Spinal cord (tissue), 10 donors: ENCODE measurements around the gene MIF. TPM values are rescaled to one million over a fixed set of nuclear protein-coding genes. Genes with fewer than 3 reads are reported as not detected.
A peak's percentile ranks its signal among the peaks of the same experiment; 100 is the strongest.
"Not testable (repeated sequence)": the region's sequence is repeated elsewhere in the genome, so short reads cannot be mapped to it uniquely, and the experiment has no call there.

ENCODE experiments used
- DNase-seq, 6 donors: peaks; one replicate each; pipeline versions ENCODE4 v3.0.0 to v3.0.0-alpha.2; 2013 to 2015; ENCODE audit warnings: low spot score in 6 of 6, low read depth in 4 of 6
- H3K27ac ChIP-seq: one replicate; pipeline ENCODE4 v1.5.1; 2013; ENCODE audit warnings: low read depth, low read length, control low read depth
- H3K27me3 ChIP-seq: one replicate; pipeline ENCODE4 v1.6.1; 2013; ENCODE audit warnings: low read length; ENCODE audit not compliant: control insufficient read depth, insufficient read depth
- H3K36me3 ChIP-seq: one replicate; pipeline ENCODE4 v1.6.1; 2013; ENCODE audit warnings: low read length; ENCODE audit not compliant: control insufficient read depth, insufficient read depth
- H3K4me1 ChIP-seq: one replicate; pipeline ENCODE4 v1.6.1; 2013; ENCODE audit warnings: low read length; ENCODE audit not compliant: control insufficient read depth, insufficient read depth
- H3K4me3 ChIP-seq: one replicate; pipeline ENCODE4 v1.5.1; 2013; ENCODE audit warnings: low read depth, low read length, control low read depth
- H3K9me3 ChIP-seq: one replicate; pipeline ENCODE4 v1.6.1; 2013; ENCODE audit warnings: low read length; ENCODE audit not compliant: control insufficient read depth, insufficient read depth
- WGBS: methylation state at CpG from one replicate; pipeline ENCODE4 v1.1.5; 2013; ENCODE audit warnings: missing lambda C conversion rate; ENCODE audit not compliant: insufficient coverage; 5-methylcytosine and 5-hydroxymethylcytosine counted together
- polyA plus RNA-seq, 2 donors: library from polyadenylated mRNA; unstranded; fragments of 120-200 nt; gene quantifications; one replicate each; pipeline ENCODE4 v1.2.1, GENCODE V29; 2013; ENCODE audit not compliant: insufficient read length in 2 of 2
- total RNA-seq, 2 donors: library from RNA; depleted of rRNA in 1 of 2; stranded (reverse); fragments of 120-200 nt in 1 of 2; fragments of >200 nt in 1 of 2; gene quantifications; one replicate each; pipeline versions ENCODE4 v1.2.3 to v1.2.4, GENCODE V29; 2013 to 2014
- donor health status: healthy.

Gene MIF
- total and polyA plus RNA-seq, 4 donors = 81.1 to 473 (median 441) TPM

DNA sequence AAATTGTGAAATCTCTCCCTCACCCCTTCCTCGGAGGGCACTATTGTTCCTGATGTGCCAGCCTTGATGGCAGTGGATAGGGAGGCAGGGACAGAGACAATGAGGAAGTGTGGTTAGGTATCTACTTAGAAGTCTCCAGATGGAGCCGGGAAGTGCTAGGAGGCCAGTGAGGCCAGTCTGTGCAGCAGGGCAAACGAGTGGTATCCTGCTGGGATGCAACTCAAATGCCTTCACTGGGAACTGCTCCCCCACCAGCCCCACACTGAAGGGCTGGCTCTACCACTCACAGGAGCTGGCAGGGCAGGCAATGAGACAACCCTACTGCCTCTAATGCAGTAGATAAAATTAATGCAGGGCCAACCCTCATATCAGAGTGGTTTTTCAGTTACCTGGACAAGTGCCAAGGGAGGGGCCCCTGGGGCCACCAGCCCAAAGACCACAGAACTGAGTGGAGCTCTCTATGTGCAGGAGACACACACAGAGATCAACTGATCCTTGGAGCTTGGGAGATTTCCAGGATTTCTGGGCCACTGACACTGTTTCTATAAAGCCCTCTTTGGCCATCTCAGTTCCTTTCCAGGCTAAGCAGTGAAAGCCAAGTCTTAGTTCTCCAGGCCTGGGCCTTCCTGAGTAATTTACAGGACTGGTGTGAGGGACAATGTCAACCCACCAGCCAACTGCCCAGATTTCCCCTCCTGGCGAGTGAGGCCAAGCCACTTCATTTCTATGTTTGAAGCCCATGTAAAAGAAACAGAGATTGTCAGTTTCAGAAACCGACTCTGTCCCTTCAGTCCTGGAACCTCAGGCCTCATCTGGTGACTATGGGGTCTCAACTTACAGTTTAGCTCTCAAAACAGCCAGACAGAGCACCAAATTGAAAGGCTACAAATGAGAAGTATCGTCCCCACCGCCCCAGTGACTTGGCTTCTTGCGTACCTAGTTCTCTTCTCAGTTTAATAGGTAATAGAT is 4.1 kb downstream of the MIF start:
- no peak for DNase-seq
- Histone ChIP-seq H3K36me3 (peaks cover 31% of the 10 kb centered on the region), H3K9me3 (no peaks in the 10 kb centered on the region), H3K27me3 (no peaks in the 10 kb centered on the region), H3K27ac (peak overlapping the region; percentile 16), H3K4me1 (peaks cover 31% of the 10 kb centered on the region), H3K4me3 (no peak overlapping the region)
- WGBS = 31% methylated on average over 4 of the region's 8 CpGs

GRCh38 chr22:23899042-23899745 is 5.0 kb downstream of the MIF start:
- peak in 1 of 6 donors; percentile 41 for DNase-seq
- Histone ChIP-seq H3K36me3 (peaks cover 31% of the 10 kb centered on the region), H3K4me3 (no peak overlapping the region), H3K4me1 (peaks cover 25% of the 10 kb centered on the region), H3K9me3 (no peaks in the 10 kb centered on the region), H3K27ac (peak overlapping the region; percentile 16), H3K27me3 (no peaks in the 10 kb centered on the region)
- 68% methylated on average over 5 of the region's 6 CpGs for WGBS

GRCh38 chr22:23900227-23900626 is 6.0 kb downstream of the MIF start:
- Histone ChIP-seq H3K4me1 (peaks cover 32% of the 10 kb centered on the region), H3K36me3 (peaks cover 27% of the 10 kb centered on the region)
- WGBS = 86% methylated on average over 2 of the region's 4 CpGs
- H3K27ac ChIP-seq, H3K27me3 ChIP-seq, DNase-seq, H3K9me3 ChIP-seq, H3K4me3 ChIP-seq: not testable (repeated sequence)

DNA sequence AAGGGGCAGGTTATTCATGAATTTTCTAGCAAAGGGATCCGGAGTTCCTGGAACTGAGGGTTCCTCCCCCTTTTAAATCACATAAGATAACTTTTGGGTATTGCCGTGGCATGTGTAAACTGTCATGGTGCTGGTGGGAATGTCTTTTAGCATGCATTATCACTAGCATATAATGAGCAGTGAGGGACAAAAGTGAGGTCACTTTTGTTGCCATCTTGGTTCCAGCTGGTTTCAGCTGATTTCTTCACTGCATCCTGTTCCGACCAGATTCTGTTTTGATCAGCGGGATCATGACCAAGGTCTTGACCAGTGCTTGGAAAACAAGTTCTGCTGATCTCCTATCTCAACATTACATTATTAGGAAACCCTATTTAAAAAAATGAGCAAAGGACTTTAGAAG is 7.4 kb downstream of the MIF start:
- DNase-seq = no peak
- Histone ChIP-seq H3K4me3 (no peak overlapping the region), H3K9me3 (no peaks in the 10 kb centered on the region), H3K4me1 (peaks cover 22% of the 10 kb centered on the region), H3K27me3 (no peaks in the 10 kb centered on the region), H3K36me3 (peaks cover 14% of the 10 kb centered on the region), H3K27ac (no peak overlapping the region)
- 100% methylated on average over 3 of the region's 4 CpGs for WGBS

DNA sequence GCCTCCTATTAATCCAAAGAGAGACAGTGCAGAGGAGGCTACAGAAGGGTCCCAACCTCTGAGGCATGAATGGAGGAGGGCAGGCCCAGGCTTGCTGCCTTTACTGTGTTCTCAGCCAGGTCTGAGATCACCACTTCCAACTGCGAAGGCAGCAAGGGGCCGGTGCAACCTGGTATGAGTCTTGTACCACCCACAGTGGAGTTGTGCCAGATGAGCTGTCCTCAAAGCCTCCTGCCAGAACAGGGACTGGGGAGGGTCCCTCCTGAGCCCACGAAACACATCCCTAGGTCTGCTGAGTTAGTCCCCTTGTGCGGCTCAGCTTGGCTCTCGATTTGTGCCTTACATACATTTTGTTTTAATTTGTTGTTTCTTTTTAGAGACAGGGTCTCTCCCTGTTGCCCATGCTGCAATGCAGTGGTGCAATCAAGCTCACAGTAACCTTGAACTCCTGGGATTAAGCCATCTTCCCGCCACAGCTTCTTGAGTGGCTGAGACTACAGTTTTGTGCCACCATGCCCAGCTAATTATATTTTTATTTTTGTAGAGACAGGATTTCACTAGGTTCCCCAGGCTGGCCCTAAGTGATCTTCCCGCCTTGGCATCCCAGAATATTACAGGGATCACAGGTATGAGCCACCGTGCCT is 9.3 kb downstream of the MIF start:
- Histone ChIP-seq H3K27me3 (no peaks in the 10 kb centered on the region), H3K4me1 (peaks cover 19% of the 10 kb centered on the region), H3K36me3 (no peaks in the 10 kb centered on the region), H3K4me3 (no peak overlapping the region), H3K9me3 (no peaks in the 10 kb centered on the region), H3K27ac (no peak overlapping the region)
- 84% methylated on average over 5 of the region's 8 CpGs for WGBS
- DNase-seq = no peak

DNA sequence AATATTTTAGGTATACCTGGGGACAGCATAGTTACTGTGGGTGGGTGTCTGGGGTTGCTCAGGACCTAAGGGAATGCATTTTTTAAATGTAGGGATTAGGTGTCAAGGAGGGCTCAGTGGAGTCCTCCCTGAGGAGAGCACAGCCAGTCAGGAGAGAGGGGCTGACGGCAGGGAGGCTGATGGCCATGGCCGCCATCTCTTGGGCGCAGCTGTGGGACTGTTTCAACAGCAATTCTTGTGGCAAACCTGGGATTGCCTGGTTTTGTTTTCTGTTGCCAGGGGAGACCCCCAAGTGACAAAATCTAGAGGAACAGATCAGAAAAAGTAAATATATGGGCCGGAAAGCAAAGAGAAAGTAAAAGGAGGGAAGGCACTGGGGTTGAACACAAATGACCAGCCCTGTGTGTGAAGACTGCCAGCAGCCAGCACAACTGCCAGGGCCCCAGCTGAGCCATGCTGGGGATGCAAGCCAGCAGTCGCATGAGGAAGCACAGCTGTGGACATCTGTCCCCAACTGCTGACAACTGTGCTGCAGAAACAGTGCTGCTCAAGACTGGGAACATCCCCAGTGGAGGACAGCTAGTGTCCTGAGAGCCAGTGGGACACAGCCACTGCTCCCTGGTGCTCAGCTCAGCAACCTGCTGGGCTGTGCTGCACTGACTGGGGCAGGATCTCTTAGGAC is 10.5 kb downstream of the MIF start:
- peak in 2 of 6 donors; percentile 49 to 58 for DNase-seq
- no peak overlapping the region for H3K27ac ChIP-seq
- 43% methylated on average over 5 of the region's 5 CpGs for WGBS
- no peaks in the 10 kb centered on the region for H3K27me3 ChIP-seq
- H3K36me3 ChIP-seq = no peaks in the 10 kb centered on the region
- H3K4me1 ChIP-seq = peaks cover 19% of the 10 kb centered on the region
- no peaks in the 10 kb centered on the region for H3K9me3 ChIP-seq
- H3K4me3 ChIP-seq = no peak overlapping the region

- Histone ChIP-seq H3K36me3 (no peaks in the 10 kb centered on the region), H3K4me1 (peaks cover 19% of the 10 kb centered on the region), H3K4me3 (no peak overlapping the region), H3K9me3 (no peaks in the 10 kb centered on the region), H3K27ac (no peak overlapping the region), H3K27me3 (no peaks in the 10 kb centered on the region)
- 87% methylated on average over 4 of the region's 4 CpGs for WGBS
- no peak for DNase-seq
Observed at GRCh38 chr22:23906641-23907040, 12.5 kb downstream of the MIF start.

- H3K4me3 ChIP-seq, DNase-seq, H3K27ac ChIP-seq, H3K27me3 ChIP-seq, H3K9me3 ChIP-seq, H3K36me3 ChIP-seq: not testable (repeated sequence)
- peaks cover 19% of the 10 kb centered on the region for H3K4me1 ChIP-seq
- WGBS = 80% methylated on average over 2 of the region's 10 CpGs
Observed at GRCh38 chr22:23907423-23907822, 13.2 kb downstream of the MIF start.

DNA sequence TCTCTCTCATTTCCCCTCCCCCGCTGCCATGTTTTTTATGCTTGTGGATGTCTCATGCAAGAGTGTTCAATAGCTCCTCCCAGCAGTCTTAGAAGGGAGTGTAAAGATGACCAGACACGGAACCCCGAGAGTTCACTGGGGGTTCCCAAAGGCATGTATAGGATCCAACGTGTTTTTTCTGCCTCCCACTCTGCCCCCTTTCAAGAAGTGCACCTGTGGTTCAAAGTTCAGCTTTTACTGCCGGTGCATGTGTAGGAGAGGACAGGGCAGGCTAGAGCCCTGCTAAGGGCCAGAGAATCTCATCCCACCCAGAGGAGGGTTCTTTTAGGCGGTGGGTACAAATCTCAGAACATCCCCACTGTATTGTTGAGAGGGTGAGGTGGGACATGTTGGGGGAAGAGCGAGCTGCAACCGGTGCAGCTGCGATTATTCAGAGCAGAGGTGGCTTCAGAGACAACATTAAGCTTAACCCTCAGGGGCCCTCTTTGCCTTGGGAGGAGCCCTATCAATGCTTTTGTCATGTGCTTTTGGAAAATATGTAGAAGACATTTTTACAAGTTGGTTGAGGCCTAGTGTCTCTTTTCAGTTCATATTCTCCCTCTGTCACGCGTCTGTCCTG is 14.5 kb downstream of the MIF start:
- DNase-seq = no peak
- no peak overlapping the region for H3K4me3 ChIP-seq
- no peaks in the 10 kb centered on the region for H3K9me3 ChIP-seq
- no peaks in the 10 kb centered on the region for H3K36me3 ChIP-seq
- WGBS = 60% methylated on average over 7 of the region's 11 CpGs
- H3K4me1 ChIP-seq = peaks cover 22% of the 10 kb centered on the region
- no peak overlapping the region for H3K27ac ChIP-seq
- H3K27me3 ChIP-seq = no peaks in the 10 kb centered on the region
